Stimulated activated CD4-positive, alpha-beta T cell treated with anti-CD3 and anti-CD28 coated beads, TNF-alpha, amount 100 ng/mL, for 1 hour (primary cell): ENCODE data around the gene PCDHA1.
A peak's percentile ranks its signal among the peaks of the same experiment; 100 is the strongest.

Experiments
- DNase-seq, 3 donors: peaks; one replicate each; pipeline ENCODE4 v3.0.0-alpha.2; 2020; ENCODE audit warnings: low read depth in 3 of 3, low spot score in 1 of 3

PCDHA1 gene

DNA sequence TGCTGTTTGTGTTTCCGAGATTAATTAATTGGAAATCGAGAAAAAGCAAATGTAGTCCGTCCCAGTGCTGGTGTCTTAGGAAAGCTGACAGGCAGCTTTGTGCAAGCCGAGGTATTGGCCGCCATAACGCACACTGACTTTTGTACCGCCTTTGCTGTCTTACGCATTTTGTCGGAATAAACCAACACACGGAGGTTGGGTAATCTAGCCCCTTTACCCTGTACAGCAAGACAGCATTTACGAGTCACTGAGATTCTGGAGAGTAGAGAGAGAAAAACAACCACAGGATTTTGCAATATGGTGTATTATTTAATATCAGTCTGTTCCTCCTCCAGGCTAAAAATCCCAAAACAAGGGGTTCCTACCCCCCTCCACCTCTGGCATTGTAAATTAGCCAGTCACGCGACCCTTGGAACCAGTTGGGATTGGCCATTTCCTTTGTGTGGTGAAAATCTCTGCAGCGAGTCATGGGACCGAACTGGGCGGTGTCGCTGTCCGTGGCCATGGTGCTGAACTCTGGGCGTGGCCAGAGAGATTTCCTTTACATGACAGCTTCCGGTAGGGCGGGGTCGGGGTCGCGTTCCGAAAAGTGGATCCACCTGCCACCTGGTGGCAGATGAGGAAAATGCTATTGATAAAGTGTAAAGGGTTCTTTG is 255.0 kb downstream of the PCDHA1 start:
- DNase-seq = peak; percentile 1 to 35 (median 1)

DNA sequence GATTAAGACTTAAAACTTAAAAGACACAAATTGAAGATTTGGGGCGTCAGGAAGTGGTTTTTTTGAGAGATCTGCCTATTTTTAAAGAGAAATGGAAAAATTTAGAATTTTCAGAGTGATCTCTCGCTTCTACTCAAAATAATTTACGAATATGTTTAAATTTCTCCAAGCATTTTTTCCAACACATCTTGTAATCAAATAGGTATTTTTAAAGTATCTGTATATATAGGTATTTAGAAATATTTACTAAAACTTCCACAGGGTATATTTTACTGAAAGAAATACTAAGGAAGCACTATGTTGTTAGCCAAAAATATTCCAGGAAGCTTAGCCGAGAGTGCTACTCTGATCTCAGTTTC is 255.5 kb downstream of the PCDHA1 start:
- no peak for DNase-seq

DNA sequence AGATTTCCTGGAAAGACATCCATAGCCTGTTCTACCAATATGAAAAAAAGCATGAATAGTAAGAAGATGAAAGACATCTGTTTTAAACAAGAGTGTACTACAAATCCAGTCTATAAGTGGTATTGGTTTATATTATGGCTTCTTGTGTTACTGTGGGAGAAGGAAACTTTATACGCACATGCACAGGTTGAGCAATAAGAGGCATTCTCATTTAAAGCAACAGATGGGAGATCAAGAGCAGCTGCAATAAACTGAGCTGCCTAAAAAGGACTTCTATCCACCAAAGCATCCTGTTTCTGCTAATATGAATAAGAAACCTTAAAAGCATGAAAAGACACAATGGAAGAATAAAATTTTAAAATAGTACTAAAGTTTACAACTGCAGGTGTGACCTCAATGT is 256.6 kb downstream of the PCDHA1 start:
- DNase-seq = no peak

DNA sequence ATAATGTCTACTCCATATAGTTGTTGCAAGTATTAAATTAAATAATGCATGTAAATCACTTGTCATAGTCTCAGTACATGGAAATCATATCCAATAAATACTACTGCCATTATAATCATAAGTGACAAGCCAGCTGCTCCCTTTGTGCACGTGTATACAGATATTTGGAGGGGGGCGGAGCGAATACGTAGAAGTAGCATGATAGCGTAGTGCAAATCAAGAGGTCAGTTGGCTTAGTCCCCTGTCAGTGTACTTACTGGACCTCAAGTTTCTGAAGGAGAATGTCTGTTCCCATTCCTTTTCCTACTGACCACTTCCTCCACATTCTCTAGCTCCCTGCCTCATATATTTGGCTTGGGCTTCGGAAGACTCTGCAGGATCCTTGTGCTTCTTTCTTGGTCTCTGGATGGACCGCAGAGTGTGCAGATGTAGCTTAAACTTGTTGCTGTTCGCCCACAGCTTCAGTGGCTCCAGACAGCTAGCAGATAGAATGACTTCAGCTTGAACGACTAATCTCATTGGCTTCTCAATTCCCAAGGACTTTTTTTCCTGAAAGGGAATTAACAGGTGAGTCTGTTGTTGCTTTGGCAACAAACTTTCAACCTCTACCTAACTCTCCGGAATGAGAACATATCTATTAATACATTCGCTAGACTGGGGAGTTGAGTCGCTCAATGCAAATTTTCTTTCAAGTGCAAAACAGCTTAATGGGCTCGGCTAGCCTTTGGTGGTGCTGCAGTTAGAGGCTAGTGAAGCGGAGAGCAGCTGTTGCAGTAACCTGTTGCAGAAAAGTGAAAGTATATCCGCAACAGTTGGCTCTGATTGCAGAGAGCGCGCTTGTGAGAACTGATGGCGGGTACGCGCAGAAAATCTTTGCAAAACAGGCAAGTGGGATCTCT is 264.9 kb downstream of the PCDHA1 start, which contains the start of gene PCDHB1:
Gene PCDHB1 (plus strand): TSS at position 753 of the 899 bp plus-strand sequence. CDS start 97 bp downstream, at position 850.
- DNase-seq = no peak

DNA sequence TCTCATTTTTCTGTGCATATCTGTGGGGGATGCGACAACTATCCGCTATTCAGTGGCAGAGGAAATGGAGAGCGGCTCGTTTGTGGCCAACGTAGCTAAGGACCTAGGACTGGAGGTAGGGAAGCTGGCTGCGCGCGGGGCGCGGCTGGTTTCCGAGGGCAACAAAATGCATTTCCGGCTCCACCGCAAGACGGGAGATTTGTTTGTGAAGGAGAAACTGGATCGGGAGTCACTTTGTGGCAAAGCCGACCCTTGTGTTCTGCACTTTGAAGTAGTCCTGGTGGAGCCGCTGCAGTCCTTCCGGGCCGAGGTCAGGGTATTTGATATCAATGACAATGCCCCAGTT is 265.6 kb downstream of the PCDHA1 start:
- no peak for DNase-seq
